Measurements from ENCODE around the gene DMBX1.
A peak's percentile ranks its signal among the peaks of the same experiment; 100 is the strongest.

The DMBX1 gene

GRCh38 chr1:46506470-46507219 is 17.0 kb downstream of the DMBX1 start:
- no peak for DNase-seq

GRCh38 chr1:46508757-46509156 is 19.1 kb downstream of the DMBX1 start:
- peak; percentile 64 for DNase-seq

- no peak for DNase-seq
Measured at GRCh38 chr1:46510341-46510997, 20.8 kb downstream of the DMBX1 start.

GRCh38 chr1:46510998-46511365 is 21.3 kb downstream of the DMBX1 start:
- DNase-seq: no peak

GRCh38 chr1:46512135-46512791 is 22.6 kb downstream of the DMBX1 start:
- no peak for DNase-seq

- no peak for DNase-seq
Measured at GRCh38 chr1:46512792-46513190, 23.2 kb downstream of the DMBX1 start.

GRCh38 chr1:46513536-46513935 is 23.9 kb downstream of the DMBX1 start:
- no peak for DNase-seq

GRCh38 chr1:46515576-46515975 is 25.9 kb downstream of the DMBX1 start:
- no peak for DNase-seq

- no peak for DNase-seq
Measured at GRCh38 chr1:46516200-46516950, 26.7 kb downstream of the DMBX1 start.

- no peak for DNase-seq
Measured at GRCh38 chr1:46517010-46517600, 27.5 kb downstream of the DMBX1 start.

- no peak for DNase-seq
Measured at GRCh38 chr1:46517932-46518498, 28.4 kb downstream of the DMBX1 start.

- no peak for DNase-seq
Measured at GRCh38 chr1:46519209-46519608, 29.6 kb downstream of the DMBX1 start.

- peak; percentile 92 for DNase-seq
Measured at GRCh38 chr1:46520063-46520911, 30.7 kb downstream of the DMBX1 start.

- no peak for DNase-seq
Measured at GRCh38 chr1:46521414-46521813, 31.8 kb downstream of the DMBX1 start.

GRCh38 chr1:46522184-46522968 is 32.7 kb downstream of the DMBX1 start:
- peak; percentile 89 for DNase-seq

GRCh38 chr1:46522969-46523320 is 33.3 kb downstream of the DMBX1 start:
- DNase-seq: no peak

GRCh38 chr1:46523496-46524353 is 34.1 kb downstream of the DMBX1 start:
- no peak for DNase-seq

- DNase-seq: no peak
Measured at GRCh38 chr1:46524843-46525242, 35.2 kb downstream of the DMBX1 start.

GRCh38 chr1:46525253-46525983 is 35.8 kb downstream of the DMBX1 start:
- no peak for DNase-seq

Measured in fibroblast of skin of abdomen (primary cell).